ENCODE measurements around the gene THBD. TPM values are rescaled to one million over a fixed set of nuclear protein-coding genes. Genes with fewer than 3 reads are reported as not detected.

Gene THBD
- total RNA-seq, 1 donor from 2014 or later = 22.7 TPM

DNA sequence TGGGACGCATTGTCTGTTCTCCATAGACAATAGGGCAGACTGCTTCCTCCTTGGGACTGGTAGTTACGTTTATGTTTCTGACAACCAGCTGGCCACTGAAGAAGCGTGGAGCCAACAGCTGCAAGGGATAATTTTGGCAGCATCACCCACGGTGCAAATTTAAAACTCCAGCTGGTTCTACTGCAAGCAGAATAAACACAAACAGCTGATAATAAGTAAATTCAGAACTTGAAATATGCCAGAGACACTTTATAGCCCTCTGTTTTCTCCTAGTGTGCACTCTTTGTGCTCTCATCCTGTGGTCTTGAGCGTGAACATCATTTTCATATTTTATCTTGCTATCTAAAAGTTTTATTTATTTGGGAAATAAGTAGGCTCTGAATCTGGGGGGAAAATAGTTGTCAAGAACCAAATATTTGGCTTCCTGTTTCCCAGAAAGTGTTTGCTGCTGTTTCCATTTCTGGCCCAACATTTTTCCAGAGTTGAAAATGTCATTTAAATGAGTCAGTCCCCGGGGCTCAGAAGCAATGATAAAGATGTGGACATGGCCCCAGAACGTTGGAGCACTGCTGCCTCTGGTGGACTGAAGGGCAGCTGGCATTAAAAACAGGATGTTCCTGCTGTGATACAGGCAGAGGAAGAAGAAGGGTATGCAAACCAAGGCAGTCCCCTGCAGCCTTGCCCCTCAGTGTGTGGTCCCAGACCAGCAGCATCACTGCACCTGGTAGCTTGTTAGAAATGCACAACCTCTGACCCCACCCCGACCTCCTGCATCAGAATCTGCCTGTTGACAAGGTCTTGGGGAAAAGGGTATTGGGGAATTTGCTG is 12.5 kb upstream of the THBD start:
- FAIRE-seq (peak; percentile 69), DNase-seq (ENCODE audit: low read depth) (peak; percentile 51)
- no peak overlapping the region for H3K27ac Mint-ChIP-seq (ENCODE audit: unreplicated experiment)
- peaks cover 15% of the 10 kb centered on the region for H3K4me1 Mint-ChIP-seq (ENCODE audit: low read depth, unreplicated experiment)
- Histone ChIP-seq H3K9ac (ENCODE audit: low read length) (no peak overlapping the region), H3K27ac (ENCODE audit: low read depth, low read length) (peak overlapping the region; percentile 16), H3K4me3 (ENCODE audit: insufficient read depth, low read depth, low read length) (no peak overlapping the region), H3K79me2 (ENCODE audit: insufficient read depth, low read length) (no peaks in the 10 kb centered on the region), H3K4me1 (ENCODE audit: insufficient read depth, low read length) (peaks cover 13% of the 10 kb centered on the region), H4K20me1 (ENCODE audit: insufficient read depth, low read length) (no peaks in the 10 kb centered on the region), H3K4me2 (ENCODE audit: low read length) (peak overlapping the region; percentile 42), H3K9me3 (ENCODE audit: insufficient read depth, low read depth, low read length) (no peaks in the 10 kb centered on the region), H3K36me3 (ENCODE audit: insufficient read depth, low read length) (no peaks in the 10 kb centered on the region), H2AFZ (ENCODE audit: low read depth, low read length) (no peak overlapping the region), H3K27me3 (ENCODE audit: insufficient read depth, low read length) (no peaks in the 10 kb centered on the region)
- H3K36me3 Mint-ChIP-seq (ENCODE audit: low read depth, unreplicated experiment) = no peaks in the 10 kb centered on the region
- H3K27me3 Mint-ChIP-seq (ENCODE audit: low read depth, unreplicated experiment) = peaks cover 2% of the 10 kb centered on the region
- no peak for TF ChIP-seq EZH2 (IDR thresholded peaks at IDR 0.05; ENCODE audit: insufficient read depth, low read length)
- TF ChIP-seq, protein P1, sequence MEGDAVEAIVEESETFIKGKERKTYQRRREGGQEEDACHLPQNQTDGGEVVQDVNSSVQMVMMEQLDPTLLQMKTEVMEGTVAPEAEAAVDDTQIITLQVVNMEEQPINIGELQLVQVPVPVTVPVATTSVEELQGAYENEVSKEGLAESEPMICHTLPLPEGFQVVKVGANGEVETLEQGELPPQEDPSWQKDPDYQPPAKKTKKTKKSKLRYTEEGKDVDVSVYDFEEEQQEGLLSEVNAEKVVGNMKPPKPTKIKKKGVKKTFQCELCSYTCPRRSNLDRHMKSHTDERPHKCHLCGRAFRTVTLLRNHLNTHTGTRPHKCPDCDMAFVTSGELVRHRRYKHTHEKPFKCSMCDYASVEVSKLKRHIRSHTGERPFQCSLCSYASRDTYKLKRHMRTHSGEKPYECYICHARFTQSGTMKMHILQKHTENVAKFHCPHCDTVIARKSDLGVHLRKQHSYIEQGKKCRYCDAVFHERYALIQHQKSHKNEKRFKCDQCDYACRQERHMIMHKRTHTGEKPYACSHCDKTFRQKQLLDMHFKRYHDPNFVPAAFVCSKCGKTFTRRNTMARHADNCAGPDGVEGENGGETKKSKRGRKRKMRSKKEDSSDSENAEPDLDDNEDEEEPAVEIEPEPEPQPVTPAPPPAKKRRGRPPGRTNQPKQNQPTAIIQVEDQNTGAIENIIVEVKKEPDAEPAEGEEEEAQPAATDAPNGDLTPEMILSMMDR (IDR thresholded peaks at IDR 0.05; ENCODE audit: insufficient read depth, low read depth, low read length) = peak; percentile 55
- H3K4me3 Mint-ChIP-seq (ENCODE audit: unreplicated experiment) = no peak overlapping the region
- no peaks in the 10 kb centered on the region for H3K9me3 Mint-ChIP-seq (ENCODE audit: unreplicated experiment)

- FAIRE-seq = no peak
- H3K27ac Mint-ChIP-seq (ENCODE audit: unreplicated experiment) = no peak overlapping the region
- no peaks in the 10 kb centered on the region for H3K9me3 Mint-ChIP-seq (ENCODE audit: unreplicated experiment)
- H3K4me1 Mint-ChIP-seq (ENCODE audit: low read depth, unreplicated experiment) = peaks cover 15% of the 10 kb centered on the region
- no peak overlapping the region for H3K9ac ChIP-seq (ENCODE audit: low read length)
- H3K36me3 ChIP-seq (ENCODE audit: insufficient read depth, low read length) = no peaks in the 10 kb centered on the region
- no peaks in the 10 kb centered on the region for H3K36me3 Mint-ChIP-seq (ENCODE audit: low read depth, unreplicated experiment)
- no peak overlapping the region for H2AFZ ChIP-seq (ENCODE audit: low read depth, low read length)
- H3K27me3 Mint-ChIP-seq (ENCODE audit: low read depth, unreplicated experiment) = no peaks in the 10 kb centered on the region
- H3K4me3 ChIP-seq (ENCODE audit: insufficient read depth, low read depth, low read length) = no peak overlapping the region
- H3K27ac ChIP-seq (ENCODE audit: low read depth, low read length) = peak overlapping the region; percentile 16
- no peaks in the 10 kb centered on the region for H3K9me3 ChIP-seq (ENCODE audit: insufficient read depth, low read depth, low read length)
- TF ChIP-seq EZH2 (IDR thresholded peaks at IDR 0.05; ENCODE audit: insufficient read depth, low read length) = no peak
- TF ChIP-seq, protein P1 (IDR thresholded peaks at IDR 0.05; ENCODE audit: insufficient read depth, low read depth, low read length) = no peak
- peaks cover 13% of the 10 kb centered on the region for H3K4me1 ChIP-seq (ENCODE audit: insufficient read depth, low read length)
- no peak for DNase-seq (ENCODE audit: low read depth)
- H4K20me1 ChIP-seq (ENCODE audit: insufficient read depth, low read length) = no peaks in the 10 kb centered on the region
- H3K79me2 ChIP-seq (ENCODE audit: insufficient read depth, low read length) = no peaks in the 10 kb centered on the region
- no peak overlapping the region for H3K4me3 Mint-ChIP-seq (ENCODE audit: unreplicated experiment)
- H3K27me3 ChIP-seq (ENCODE audit: insufficient read depth, low read length) = peaks cover under 1% of the 10 kb centered on the region
- peak overlapping the region; percentile 42 for H3K4me2 ChIP-seq (ENCODE audit: low read length)
Measured at GRCh38 chr20:23061262-23061661, 11.8 kb upstream of the THBD start.

- H4K20me1 ChIP-seq (ENCODE audit: insufficient read depth, low read length) = no peaks in the 10 kb centered on the region
- no peak overlapping the region for H3K4me2 ChIP-seq (ENCODE audit: low read length)
- Mint-ChIP-seq H3K4me3 (ENCODE audit: unreplicated experiment) (no peak overlapping the region), H3K9me3 (ENCODE audit: unreplicated experiment) (no peaks in the 10 kb centered on the region), H3K27ac (ENCODE audit: unreplicated experiment) (no peak overlapping the region), H3K4me1 (ENCODE audit: low read depth, unreplicated experiment) (peaks cover 15% of the 10 kb centered on the region), H3K36me3 (ENCODE audit: low read depth, unreplicated experiment) (no peaks in the 10 kb centered on the region), H3K27me3 (ENCODE audit: low read depth, unreplicated experiment) (no peaks in the 10 kb centered on the region)
- peaks cover 13% of the 10 kb centered on the region for H3K4me1 ChIP-seq (ENCODE audit: insufficient read depth, low read length)
- no peaks in the 10 kb centered on the region for H3K79me2 ChIP-seq (ENCODE audit: insufficient read depth, low read length)
- H3K4me3 ChIP-seq (ENCODE audit: insufficient read depth, low read depth, low read length) = no peak overlapping the region
- no peaks in the 10 kb centered on the region for H3K9me3 ChIP-seq (ENCODE audit: insufficient read depth, low read depth, low read length)
- no peak for DNase-seq (ENCODE audit: low read depth)
- no peak overlapping the region for H3K27ac ChIP-seq (ENCODE audit: low read depth, low read length)
- H2AFZ ChIP-seq (ENCODE audit: low read depth, low read length) = no peak overlapping the region
- FAIRE-seq = no peak
- H3K36me3 ChIP-seq (ENCODE audit: insufficient read depth, low read length) = no peaks in the 10 kb centered on the region
- peaks cover 3% of the 10 kb centered on the region for H3K27me3 ChIP-seq (ENCODE audit: insufficient read depth, low read length)
- no peak overlapping the region for H3K9ac ChIP-seq (ENCODE audit: low read length)
- TF ChIP-seq, protein P1 (IDR thresholded peaks at IDR 0.05; ENCODE audit: insufficient read depth, low read depth, low read length) = no peak
- no peak for TF ChIP-seq EZH2 (IDR thresholded peaks at IDR 0.05; ENCODE audit: insufficient read depth, low read length)
Measured at GRCh38 chr20:23060629-23061028, 11.2 kb upstream of the THBD start.
